IPS-18a (cell line): Measurements from ENCODE around the gene STKLD1.

Experiments
- H3K27ac ChIP-seq: one replicate; pipeline ENCODE4 v1.5.1; 2013; ENCODE audit warnings: low read length
- H3K27me3 ChIP-seq: one replicate; pipeline ENCODE4 v1.6.1; 2013; ENCODE audit warnings: mild to moderate bottlenecking, low read length; ENCODE audit not compliant: control insufficient read depth, insufficient read depth
- H3K36me3 ChIP-seq: one replicate; pipeline ENCODE4 v1.6.1; 2013; ENCODE audit warnings: low read depth, low read length; ENCODE audit not compliant: control insufficient read depth
- H3K4me1 ChIP-seq: one replicate; pipeline ENCODE4 v1.6.1; 2013; ENCODE audit warnings: low read depth, low read length; ENCODE audit not compliant: control insufficient read depth
- H3K4me3 ChIP-seq: one replicate; pipeline ENCODE4 v1.5.1; 2013; ENCODE audit warnings: low read length
- H3K9ac ChIP-seq: one replicate; pipeline ENCODE4 v1.6.1; 2013; ENCODE audit warnings: mild to moderate bottlenecking, low read length, moderate library complexity
- H3K9me3 ChIP-seq: one replicate; pipeline ENCODE4 v1.6.1; 2013; ENCODE audit warnings: low read depth, low read length; ENCODE audit not compliant: control insufficient read depth

Gene STKLD1

GRCh38 chr9:133335924-133336811 is 40.0 kb upstream of the STKLD1 start, which contains the start of gene SURF6:
SURF6 (minus strand) TSS chr9:133336188; CDS start chr9:133336132, 56 bp downstream.
- Histone ChIP-seq H3K9ac (peak within 1 kb of the TSS; percentile 94), H3K27me3 (no peaks in the 10 kb centered on the region), H3K9me3 (no peaks in the 10 kb centered on the region), H3K27ac (peak within 1 kb of the TSS; percentile 94), H3K4me3 (peak within 1 kb of the TSS; percentile 96), H3K4me1 (peaks cover 3% of the 10 kb centered on the region), H3K36me3 (peaks cover 54% of the 10 kb centered on the region)

GRCh38 chr9:133339641-133340040 is 36.5 kb upstream of the STKLD1 start:
- Histone ChIP-seq H3K36me3 (peaks cover 48% of the 10 kb centered on the region), H3K9me3 (no peaks in the 10 kb centered on the region), H3K27ac (no peak overlapping the region), H3K4me1 (peaks cover 3% of the 10 kb centered on the region), H3K4me3 (no peak overlapping the region), H3K9ac (no peak overlapping the region), H3K27me3 (no peaks in the 10 kb centered on the region)

GRCh38 chr9:133340256-133340655 is 35.9 kb upstream of the STKLD1 start:
- H3K4me1 ChIP-seq = peaks cover 3% of the 10 kb centered on the region
- no peak overlapping the region for H3K9ac ChIP-seq
- H3K4me3 ChIP-seq = no peak overlapping the region
- no peak overlapping the region for H3K27ac ChIP-seq
- H3K27me3 ChIP-seq = no peaks in the 10 kb centered on the region
- no peaks in the 10 kb centered on the region for H3K9me3 ChIP-seq
- peaks cover 49% of the 10 kb centered on the region for H3K36me3 ChIP-seq

GRCh38 chr9:133340916-133341315 is 35.2 kb upstream of the STKLD1 start:
- no peak overlapping the region for H3K4me3 ChIP-seq
- peaks cover 49% of the 10 kb centered on the region for H3K36me3 ChIP-seq
- no peaks in the 10 kb centered on the region for H3K27me3 ChIP-seq
- H3K27ac ChIP-seq = no peak overlapping the region
- no peak overlapping the region for H3K9ac ChIP-seq
- H3K4me1 ChIP-seq = peaks cover 3% of the 10 kb centered on the region
- H3K9me3 ChIP-seq = no peaks in the 10 kb centered on the region

GRCh38 chr9:133341369-133342068 is 34.6 kb upstream of the STKLD1 start:
- Histone ChIP-seq H3K27me3 (no peaks in the 10 kb centered on the region), H3K9ac (no peak overlapping the region), H3K27ac (no peak overlapping the region), H3K4me1 (peaks cover 1% of the 10 kb centered on the region), H3K4me3 (no peak overlapping the region), H3K9me3 (no peaks in the 10 kb centered on the region), H3K36me3 (peaks cover 49% of the 10 kb centered on the region)

GRCh38 chr9:133342069-133342406 is 34.1 kb upstream of the STKLD1 start:
- H3K27me3 ChIP-seq = no peaks in the 10 kb centered on the region
- H3K4me1 ChIP-seq = no peaks in the 10 kb centered on the region
- H3K9me3 ChIP-seq = no peaks in the 10 kb centered on the region
- no peak overlapping the region for H3K27ac ChIP-seq
- no peak overlapping the region for H3K4me3 ChIP-seq
- H3K9ac ChIP-seq = no peak overlapping the region
- H3K36me3 ChIP-seq = peaks cover 49% of the 10 kb centered on the region

GRCh38 chr9:133342570-133342969 is 33.6 kb upstream of the STKLD1 start:
- H3K27ac ChIP-seq = no peak overlapping the region
- H3K4me1 ChIP-seq = no peaks in the 10 kb centered on the region
- peaks cover 49% of the 10 kb centered on the region for H3K36me3 ChIP-seq
- no peak overlapping the region for H3K4me3 ChIP-seq
- no peaks in the 10 kb centered on the region for H3K27me3 ChIP-seq
- no peak overlapping the region for H3K9ac ChIP-seq
- no peaks in the 10 kb centered on the region for H3K9me3 ChIP-seq

GRCh38 chr9:133344071-133344470 is 32.1 kb upstream of the STKLD1 start:
- Histone ChIP-seq H3K4me3 (no peak overlapping the region), H3K36me3 (peaks cover 48% of the 10 kb centered on the region), H3K27ac (no peak overlapping the region), H3K27me3 (no peaks in the 10 kb centered on the region), H3K9ac (no peak overlapping the region), H3K9me3 (no peaks in the 10 kb centered on the region), H3K4me1 (no peaks in the 10 kb centered on the region)

GRCh38 chr9:133344979-133345378 is 31.2 kb upstream of the STKLD1 start:
- Histone ChIP-seq H3K27me3 (no peaks in the 10 kb centered on the region), H3K4me1 (no peaks in the 10 kb centered on the region), H3K36me3 (peaks cover 48% of the 10 kb centered on the region), H3K9me3 (no peaks in the 10 kb centered on the region), H3K4me3 (no peak overlapping the region), H3K9ac (no peak overlapping the region), H3K27ac (no peak overlapping the region)

- no peaks in the 10 kb centered on the region for H3K4me1 ChIP-seq
- H3K36me3 ChIP-seq = peaks cover 48% of the 10 kb centered on the region
- H3K9ac ChIP-seq = no peak overlapping the region
- H3K9me3 ChIP-seq = no peaks in the 10 kb centered on the region
- no peaks in the 10 kb centered on the region for H3K27me3 ChIP-seq
- H3K27ac ChIP-seq = no peak overlapping the region
- no peak overlapping the region for H3K4me3 ChIP-seq
Observed at GRCh38 chr9:133345596-133345995, 30.6 kb upstream of the STKLD1 start.

GRCh38 chr9:133346021-133346785 is 30.0 kb upstream of the STKLD1 start:
- peak overlapping the region; percentile 80 for H3K9ac ChIP-seq
- no peaks in the 10 kb centered on the region for H3K9me3 ChIP-seq
- no peak overlapping the region for H3K27ac ChIP-seq
- H3K4me1 ChIP-seq = no peaks in the 10 kb centered on the region
- peak overlapping the region; percentile 97 for H3K4me3 ChIP-seq
- H3K27me3 ChIP-seq = no peaks in the 10 kb centered on the region
- H3K36me3 ChIP-seq = peaks cover 50% of the 10 kb centered on the region
